ENCODE data around the gene WIPF2. TPM values are rescaled to one million over a fixed set of nuclear protein-coding genes. Genes with fewer than 3 reads are reported as not detected.

WIPF2 gene
- total RNA-seq, 1 experiment from 2014 or later = 327 TPM

DNA sequence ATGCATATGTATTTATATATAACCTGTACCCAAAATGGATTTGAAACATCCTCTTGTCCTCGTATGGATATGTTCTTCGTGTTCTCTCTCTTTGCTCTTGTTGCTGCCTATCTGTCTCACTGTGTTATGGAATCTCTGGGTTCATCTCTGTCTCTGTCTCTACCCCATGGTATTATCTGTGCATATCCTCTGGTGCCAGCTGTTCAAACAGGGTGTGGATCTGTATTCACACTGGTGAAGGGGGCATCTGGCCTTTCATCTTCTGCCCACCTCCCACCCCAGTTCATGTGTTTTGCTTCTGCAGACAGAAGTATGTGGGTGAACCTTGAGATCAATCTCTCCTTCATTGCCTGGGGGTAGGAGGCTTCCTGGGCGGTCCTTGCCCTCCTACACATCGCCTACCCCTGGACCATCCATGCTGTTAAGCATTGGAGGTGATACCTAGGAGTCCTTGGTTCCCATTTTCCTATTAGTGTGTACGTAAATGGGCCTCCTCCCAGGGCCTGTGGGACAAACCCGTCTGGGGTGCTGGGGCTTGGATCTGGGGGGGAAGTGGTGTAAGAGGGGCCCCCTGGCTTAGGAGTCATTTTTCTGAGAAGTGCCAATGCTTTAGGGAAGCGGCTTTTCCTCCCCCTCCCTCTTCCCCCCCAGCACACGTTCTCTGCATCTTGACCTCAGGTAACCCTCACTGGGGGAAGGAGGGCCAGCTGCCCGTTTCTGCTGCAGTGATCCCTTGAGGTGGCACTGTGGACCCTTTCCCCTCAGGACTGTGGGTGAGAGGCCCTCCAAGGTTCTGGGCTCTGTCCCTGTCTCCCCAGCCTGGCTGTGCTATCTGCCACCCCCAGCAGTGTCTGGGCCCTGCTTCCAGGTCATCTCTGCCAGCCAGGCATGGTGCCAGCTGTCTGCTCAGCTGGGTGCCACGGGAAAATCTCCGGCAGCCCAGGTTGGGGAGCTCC is 111.0 kb downstream of the WIPF2 start:
- TF ChIP-seq, protein P1, sequence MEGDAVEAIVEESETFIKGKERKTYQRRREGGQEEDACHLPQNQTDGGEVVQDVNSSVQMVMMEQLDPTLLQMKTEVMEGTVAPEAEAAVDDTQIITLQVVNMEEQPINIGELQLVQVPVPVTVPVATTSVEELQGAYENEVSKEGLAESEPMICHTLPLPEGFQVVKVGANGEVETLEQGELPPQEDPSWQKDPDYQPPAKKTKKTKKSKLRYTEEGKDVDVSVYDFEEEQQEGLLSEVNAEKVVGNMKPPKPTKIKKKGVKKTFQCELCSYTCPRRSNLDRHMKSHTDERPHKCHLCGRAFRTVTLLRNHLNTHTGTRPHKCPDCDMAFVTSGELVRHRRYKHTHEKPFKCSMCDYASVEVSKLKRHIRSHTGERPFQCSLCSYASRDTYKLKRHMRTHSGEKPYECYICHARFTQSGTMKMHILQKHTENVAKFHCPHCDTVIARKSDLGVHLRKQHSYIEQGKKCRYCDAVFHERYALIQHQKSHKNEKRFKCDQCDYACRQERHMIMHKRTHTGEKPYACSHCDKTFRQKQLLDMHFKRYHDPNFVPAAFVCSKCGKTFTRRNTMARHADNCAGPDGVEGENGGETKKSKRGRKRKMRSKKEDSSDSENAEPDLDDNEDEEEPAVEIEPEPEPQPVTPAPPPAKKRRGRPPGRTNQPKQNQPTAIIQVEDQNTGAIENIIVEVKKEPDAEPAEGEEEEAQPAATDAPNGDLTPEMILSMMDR (IDR thresholded peaks at IDR 0.05; ENCODE audit: unreplicated experiment) = no peak
- no peak for DNase-seq
- Mint-ChIP-seq H3K27me3 (ENCODE audit: unreplicated experiment) (no peaks in the 10 kb centered on the region), H3K9me3 (ENCODE audit: low read depth, unreplicated experiment) (no peaks in the 10 kb centered on the region), H3K27ac (ENCODE audit: unreplicated experiment) (no peak overlapping the region), H3K4me1 (ENCODE audit: low read depth, unreplicated experiment) (peaks cover 86% of the 10 kb centered on the region), H3K36me3 (ENCODE audit: insufficient read depth, unreplicated experiment) (peaks cover 36% of the 10 kb centered on the region), H3K4me3 (ENCODE audit: low read depth, unreplicated experiment) (no peak overlapping the region)
- intact Hi-C loops (cut with micrococcal nuclease; ENCODE audit: unreplicated experiment) = no loop called here
- BruUV-seq (replicated peaks) = no TSS peak
- CTCF ChIA-PET = interaction anchor here (0.6 to 37.0 kb wide), 7 partner anchors 11 to 54 kb away, joined by 3 to 1520 read pairs (median 5); partner anchors contain the start of genes GJD3 and RARA

DNA sequence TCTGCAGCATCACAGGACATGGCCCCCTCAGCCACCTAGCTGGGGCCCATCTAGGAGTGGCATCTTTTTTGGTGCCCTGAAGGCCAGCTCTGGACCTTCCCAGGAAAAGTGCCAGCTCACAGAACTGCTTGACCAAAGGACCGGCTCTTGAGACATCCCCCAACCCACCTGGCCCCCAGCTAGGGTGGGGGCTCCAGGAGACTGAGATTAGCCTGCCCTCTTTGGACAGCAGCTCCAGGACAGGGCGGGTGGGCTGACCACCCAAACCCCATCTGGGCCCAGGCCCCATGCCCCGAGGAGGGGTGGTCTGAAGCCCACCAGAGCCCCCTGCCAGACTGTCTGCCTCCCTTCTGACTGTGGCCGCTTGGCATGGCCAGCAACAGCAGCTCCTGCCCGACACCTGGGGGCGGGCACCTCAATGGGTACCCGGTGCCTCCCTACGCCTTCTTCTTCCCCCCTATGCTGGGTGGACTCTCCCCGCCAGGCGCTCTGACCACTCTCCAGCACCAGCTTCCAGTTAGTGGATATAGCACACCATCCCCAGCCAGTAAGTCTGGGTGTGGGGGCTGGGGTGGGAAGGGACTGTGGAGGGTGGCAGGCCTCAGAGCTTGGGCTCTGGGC is 111.9 kb downstream of the WIPF2 start:
- H3K27me3 Mint-ChIP-seq (ENCODE audit: unreplicated experiment) = no peaks in the 10 kb centered on the region
- peaks cover 32% of the 10 kb centered on the region for H3K36me3 Mint-ChIP-seq (ENCODE audit: insufficient read depth, unreplicated experiment)
- TF ChIP-seq, protein P1 (IDR thresholded peaks at IDR 0.05; ENCODE audit: unreplicated experiment) = peak; percentile 2
- peaks cover 82% of the 10 kb centered on the region for H3K4me1 Mint-ChIP-seq (ENCODE audit: low read depth, unreplicated experiment)
- no peaks in the 10 kb centered on the region for H3K9me3 Mint-ChIP-seq (ENCODE audit: low read depth, unreplicated experiment)
- DNase-seq = no peak
- intact Hi-C loops (cut with micrococcal nuclease; ENCODE audit: unreplicated experiment) = no loop called here
- BruUV-seq (replicated peaks) = TSS peak; percentile 3
- H3K4me3 Mint-ChIP-seq (ENCODE audit: low read depth, unreplicated experiment) = peak overlapping the region; percentile 1
- H3K27ac Mint-ChIP-seq (ENCODE audit: unreplicated experiment) = no peak overlapping the region
- CTCF ChIA-PET = interaction anchor here (0.6 to 37.0 kb wide), 6 partner anchors 11 to 152 kb away, joined by 3 to 1520 read pairs (median 6); partner anchors contain the start of genes GJD3 and RARA

DNA sequence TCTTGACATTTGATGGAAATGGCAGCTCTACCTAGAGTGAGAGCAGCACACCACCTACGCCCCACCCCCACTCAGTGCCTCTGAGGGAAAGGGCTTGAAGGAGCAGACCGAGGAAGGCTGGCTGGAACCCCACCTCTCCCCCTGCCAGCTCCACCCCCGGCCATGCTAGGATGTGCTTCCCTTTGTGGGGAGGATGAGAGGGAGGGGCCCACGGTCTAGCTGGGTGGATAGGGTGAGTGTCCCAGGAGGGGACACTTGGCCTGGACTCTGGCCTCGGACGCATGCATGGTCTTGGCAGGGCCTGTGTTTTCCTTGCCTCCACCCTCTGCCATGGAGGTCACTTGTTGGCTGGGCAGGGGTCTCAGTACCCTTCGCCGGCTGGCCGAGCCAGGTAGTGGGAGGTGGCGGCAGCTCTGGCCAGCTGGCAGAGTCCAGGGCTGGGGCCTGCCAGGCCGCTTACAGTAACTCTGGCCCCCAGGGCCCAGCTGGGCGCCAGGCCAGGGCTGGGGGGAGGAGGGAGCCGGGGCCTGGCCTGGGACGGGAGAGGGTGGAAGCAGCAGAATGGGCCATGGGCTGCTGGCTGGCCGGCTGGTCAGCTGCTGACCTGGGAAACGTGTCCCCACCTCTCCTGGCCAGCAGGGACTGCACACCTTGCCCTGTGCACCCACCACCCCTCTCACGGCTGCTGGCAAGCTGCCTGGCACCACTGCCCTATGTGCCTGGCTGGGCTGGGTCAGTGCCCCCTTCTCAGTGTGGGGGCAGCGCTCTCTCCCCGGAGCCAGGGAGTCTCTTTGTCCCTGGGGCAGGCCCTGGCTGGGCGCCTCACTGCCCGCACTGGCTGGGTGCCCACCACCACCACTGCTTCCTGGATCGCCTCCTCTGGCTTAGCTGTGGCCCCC is 112.9 kb downstream of the WIPF2 start:
- intact Hi-C loops (cut with micrococcal nuclease; ENCODE audit: unreplicated experiment) = no loop called here
- no TSS peak for BruUV-seq (replicated peaks)
- CTCF ChIA-PET = interaction anchor here (0.6 to 37.0 kb wide), 7 partner anchors 12 to 438 kb away, joined by 3 to 1520 read pairs (median 6); partner anchors contain the start of genes GJD3 and RARA
- Mint-ChIP-seq H3K27me3 (ENCODE audit: unreplicated experiment) (no peaks in the 10 kb centered on the region), H3K27ac (ENCODE audit: unreplicated experiment) (peak overlapping the region; percentile 3), H3K36me3 (ENCODE audit: insufficient read depth, unreplicated experiment) (peaks cover 28% of the 10 kb centered on the region), H3K9me3 (ENCODE audit: low read depth, unreplicated experiment) (no peaks in the 10 kb centered on the region), H3K4me3 (ENCODE audit: low read depth, unreplicated experiment) (peak overlapping the region; percentile 15), H3K4me1 (ENCODE audit: low read depth, unreplicated experiment) (peaks cover 71% of the 10 kb centered on the region)
- peak; percentile 87 for DNase-seq
- TF ChIP-seq, protein P1 (IDR thresholded peaks at IDR 0.05; ENCODE audit: unreplicated experiment) = peak; percentile 47

Small RNA genes lying within 50 kb of the gene (microRNA-seq; reads per million reads assigned to microRNA genes)
- gene MIR6867 = not detected

Other genes starting within 250 kb of the WIPF2 start
- 2,152 and 2,179 TPM in 2 replicates for gene PSMD3, start 238.5 kb upstream of the WIPF2 start, total RNA-seq (2022)
- 0.38 TPM in 1 of 2 replicates, not detected in the other for gene CSF3, start 203.9 kb upstream of the WIPF2 start, total RNA-seq (2022)
- gene MED24, start 164.9 kb upstream of the WIPF2 start, total RNA-seq (2022) = 679 and 725 TPM in 2 replicates
- 107 and 133 TPM in 2 replicates for gene THRA, start 156.3 kb upstream of the WIPF2 start, total RNA-seq (2022)
- gene NR1D1, start 118.7 kb upstream of the WIPF2 start, total RNA-seq (2022) = 35.0 and 36.4 TPM in 2 replicates
- gene MSL1, start 97.3 kb upstream of the WIPF2 start, total RNA-seq (2022) = 505 and 524 TPM in 2 replicates
- 541 and 621 TPM in 2 replicates for gene CASC3, start 78.8 kb upstream of the WIPF2 start, total RNA-seq (2022)
- 57.9 and 86.3 TPM in 2 replicates for gene RAPGEFL1, start 41.8 kb upstream of the WIPF2 start, total RNA-seq (2022)
- gene CDC6, start 68.6 kb downstream of the WIPF2 start, total RNA-seq (2022) = 567 and 645 TPM in 2 replicates
- 150 and 170 TPM in 2 replicates for gene RARA, start 89.9 kb downstream of the WIPF2 start, total RNA-seq (2022)
- 0.44 and 0.71 TPM in 2 replicates for gene GJD3, start 145.4 kb downstream of the WIPF2 start, total RNA-seq (2022)
- gene TOP2A, start 198.6 kb downstream of the WIPF2 start, total RNA-seq (2022) = 1,389 and 1,672 TPM in 2 replicates
- 33.9 and 39.2 TPM in 2 replicates for gene IGFBP4, start 224.1 kb downstream of the WIPF2 start, total RNA-seq (2022)